GM10266 (cell line): ENCODE measurements around the gene DNAJC12.
"Not testable (repeated sequence)": the region's sequence is repeated elsewhere in the genome, so short reads cannot be mapped to it uniquely, and the experiment has no call there.

Source experiments
- DNase-seq: peaks from one replicate; pipeline ENCODE4 v3.0.0; 2012; ENCODE audit errors: extremely low spot score
- CTCF ChIP-seq: IDR thresholded peaks from 2 replicates; pipeline ENCODE4 v1.5.1; 2012; ENCODE audit warnings: mild to moderate bottlenecking, low read depth; ENCODE audit not compliant: control insufficient read depth, insufficient read depth; ENCODE audit errors: missing control alignments

The DNAJC12 gene

DNA sequence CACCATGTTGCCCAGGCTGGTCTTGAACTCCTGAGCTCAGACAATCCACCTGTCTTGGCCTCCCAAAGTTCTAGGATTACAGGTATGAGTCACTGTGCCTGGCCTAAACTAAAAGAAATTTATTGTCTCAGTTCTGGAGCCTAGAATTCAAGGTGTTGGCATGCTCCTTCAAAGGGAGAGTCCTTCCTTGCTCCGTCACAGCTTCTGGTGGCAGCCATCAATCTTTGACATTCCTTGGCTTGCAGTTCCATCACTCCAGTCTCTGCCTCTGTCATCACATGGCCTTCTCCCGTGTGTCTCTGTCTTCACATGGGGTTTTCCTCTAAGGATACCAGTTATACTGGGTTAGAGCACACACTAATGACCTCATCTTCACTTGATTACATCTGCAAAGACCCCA lies 55.5 kb downstream of the DNAJC12 start:
- no peak for TF ChIP-seq CTCF
- no peak for DNase-seq

DNA sequence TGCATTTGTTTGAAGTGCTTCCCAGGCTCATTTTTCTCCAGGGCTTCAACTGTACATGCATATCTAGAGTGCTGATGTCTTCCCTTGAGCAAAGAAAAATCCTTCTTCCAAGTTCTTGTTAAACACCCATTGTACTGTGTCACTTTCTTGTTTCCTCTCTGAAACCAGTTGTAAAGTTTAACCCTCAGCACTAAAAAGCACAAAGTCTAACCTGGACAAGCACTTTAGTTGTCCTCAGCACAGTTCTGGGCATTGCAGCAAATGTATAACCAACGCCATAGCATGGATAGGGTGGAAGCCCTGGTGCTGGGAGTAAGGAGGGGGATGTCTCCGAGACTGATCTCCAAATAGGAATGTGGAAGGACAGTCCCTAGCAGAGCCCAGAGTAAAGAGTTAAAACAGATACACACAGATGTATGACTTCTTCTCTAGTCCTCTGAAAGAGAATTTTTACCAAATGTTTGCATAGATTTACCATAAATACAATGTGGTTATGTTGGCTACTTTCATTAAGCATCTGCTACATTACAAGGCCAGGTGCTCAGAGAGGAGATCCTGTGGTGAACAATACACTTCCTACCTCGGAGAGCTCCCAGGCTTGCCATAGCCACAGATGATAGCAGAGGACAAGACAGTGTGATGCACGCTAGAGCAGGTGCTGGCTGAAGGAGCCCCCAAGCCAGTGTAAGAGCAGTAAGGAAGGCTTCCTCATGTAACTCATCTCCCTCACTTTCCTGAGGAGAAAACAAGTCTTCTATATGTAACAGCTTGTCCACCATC lies 57.0 kb downstream of the DNAJC12 start:
- DNase-seq: no peak
- no peak for TF ChIP-seq CTCF

GRCh38 chr10:67780204-67780621 lies 57.8 kb downstream of the DNAJC12 start:
- TF ChIP-seq CTCF: peak; percentile 8
- DNase-seq: not testable (repeated sequence)

GRCh38 chr10:67779465-67780203 lies 58.4 kb downstream of the DNAJC12 start:
- peak; percentile 65 for TF ChIP-seq CTCF
- peak; percentile 42 for DNase-seq

GRCh38 chr10:67776371-67776770 lies 61.6 kb downstream of the DNAJC12 start:
- DNase-seq: no peak
- TF ChIP-seq CTCF: no peak

DNA sequence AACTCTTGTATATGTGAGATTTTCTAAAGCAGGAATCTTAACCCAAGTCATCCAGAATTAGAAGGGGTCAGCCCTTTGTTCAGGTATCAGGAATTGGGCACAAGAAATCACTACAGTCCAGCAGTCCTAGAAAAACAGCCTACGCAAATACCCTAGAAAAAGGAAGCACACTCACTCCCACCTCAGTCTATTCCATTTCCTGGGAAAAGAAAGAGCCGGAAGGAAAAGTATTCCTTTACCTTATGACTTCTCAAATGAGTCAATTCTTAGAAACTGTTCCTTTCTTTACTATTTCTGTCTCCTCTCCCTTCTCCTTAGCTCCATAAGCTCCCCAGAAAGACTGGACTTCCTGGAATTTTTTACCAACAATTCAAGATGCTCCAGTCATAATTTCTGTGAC lies 62.7 kb downstream of the DNAJC12 start:
- no peak for DNase-seq
- no peak for TF ChIP-seq CTCF

- peak; percentile 61 for DNase-seq
Observed at GRCh38 chr10:67772894-67773511, 65.0 kb downstream of the DNAJC12 start.

More at GRCh38 chr10:67772894-67773511, 65.0 kb downstream of the DNAJC12 start:
- TF ChIP-seq CTCF: no peak
